GM19193 (cell line): ENCODE measurements around the gene NHS.

Experiments
- POLR2A ChIP-seq: IDR thresholded peaks from 4 replicates; pipeline ENCODE4 v1.6.1; 2011; ENCODE audit not compliant: insufficient read depth, insufficient read length; ENCODE audit errors: extremely low read depth

NHS gene

GRCh38 chrX:17750436-17750835 lies 375.4 kb downstream of the NHS start:
- no peak for TF ChIP-seq POLR2A

DNA sequence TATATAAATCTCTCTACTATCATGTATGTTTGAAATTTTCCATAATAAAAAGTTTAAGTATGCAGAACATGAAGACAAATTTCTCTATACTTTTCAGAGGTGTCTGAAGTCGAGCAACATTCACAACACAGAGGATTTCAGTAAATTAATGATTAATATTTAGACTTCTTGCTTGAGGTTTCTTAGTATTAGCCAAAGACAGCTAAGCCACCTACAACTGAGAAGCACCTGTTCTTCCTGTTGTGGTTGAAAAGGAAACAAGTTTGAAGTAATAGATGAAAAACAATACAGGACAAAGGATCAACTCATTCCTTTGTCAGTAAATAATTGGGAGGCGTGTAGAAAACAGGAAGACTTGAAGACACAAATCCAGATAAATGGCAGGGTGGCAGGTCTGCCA lies 383.4 kb downstream of the NHS start:
- TF ChIP-seq POLR2A, result no peak

GRCh38 chrX:17759990-17760389 lies 385.0 kb downstream of the NHS start:
- no peak for TF ChIP-seq POLR2A

GRCh38 chrX:17767734-17768133 lies 392.7 kb downstream of the NHS start:
- TF ChIP-seq POLR2A, result no peak

- no peak for TF ChIP-seq POLR2A
Measured at GRCh38 chrX:17768997-17769396, 394.0 kb downstream of the NHS start.

DNA sequence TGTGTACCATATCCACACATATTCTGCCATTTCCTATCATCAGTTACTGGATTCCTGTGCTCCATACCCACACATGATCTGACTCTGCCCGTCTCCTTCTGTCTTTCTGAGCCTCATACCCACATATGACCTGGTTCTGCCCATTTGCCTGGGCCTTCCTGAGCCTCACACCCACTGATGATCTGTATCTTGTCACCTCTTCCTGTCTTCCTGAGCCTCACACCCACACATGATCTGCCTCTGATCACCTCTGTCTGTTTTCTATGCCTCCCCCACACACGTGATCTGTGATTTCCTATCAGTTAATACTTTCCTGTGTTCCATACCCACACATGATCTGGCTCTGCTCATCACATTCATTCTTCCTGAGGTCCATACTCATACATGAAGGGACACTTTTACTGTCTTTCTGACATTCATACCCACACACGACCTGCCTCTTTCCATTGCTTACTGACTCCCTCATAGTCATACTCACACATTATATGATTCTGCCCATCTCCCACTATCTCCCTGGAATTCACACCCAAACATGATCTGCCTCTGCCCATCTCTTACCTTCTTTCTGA lies 394.8 kb downstream of the NHS start:
- TF ChIP-seq POLR2A, result no peak

DNA sequence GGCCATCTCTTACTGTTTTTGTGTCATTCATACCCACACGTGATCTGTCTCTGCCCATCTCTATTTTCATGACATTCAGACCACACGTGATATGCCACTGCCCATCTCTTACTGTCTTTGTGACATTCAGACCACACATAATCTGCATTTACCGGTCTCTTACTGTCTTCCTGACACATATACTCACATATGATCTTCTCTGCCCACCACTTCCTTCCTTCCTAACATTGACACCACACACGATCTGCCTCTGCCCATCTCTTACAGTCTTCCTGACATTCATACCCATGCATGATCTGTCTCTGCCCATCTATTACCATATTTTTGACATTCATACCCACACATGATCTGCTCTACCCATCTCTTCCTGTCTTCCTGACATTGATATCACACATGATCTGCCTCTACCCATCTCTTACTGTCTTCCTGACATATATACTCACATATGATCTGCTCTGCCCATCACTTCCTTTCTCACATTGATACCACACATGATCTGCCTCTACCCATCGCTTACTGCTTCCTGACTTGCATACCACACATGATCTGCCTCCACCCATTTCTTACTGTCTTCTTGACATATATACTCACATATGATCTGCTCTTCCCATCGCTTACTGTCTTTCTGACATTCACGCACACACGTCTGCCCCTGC lies 398.3 kb downstream of the NHS start:
- no peak for TF ChIP-seq POLR2A

DNA sequence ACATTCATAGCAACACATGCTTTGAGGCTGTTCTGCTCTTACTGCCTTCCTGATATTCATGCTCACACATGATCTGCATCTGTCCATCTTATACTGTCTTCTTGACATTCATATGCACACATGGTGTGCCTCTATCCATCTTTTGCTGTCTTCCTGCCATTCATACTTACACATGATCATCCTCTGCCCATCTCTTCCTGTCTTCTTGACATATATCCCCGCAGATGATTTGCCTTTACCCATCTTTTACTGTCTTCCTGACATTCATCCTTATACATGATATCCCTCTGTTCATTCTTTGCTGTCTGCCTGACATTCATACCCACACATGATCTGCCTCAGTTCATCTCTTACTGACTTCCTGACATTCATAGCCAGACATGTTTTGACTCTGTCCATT lies 399.1 kb downstream of the NHS start:
- no peak for TF ChIP-seq POLR2A

GRCh38 chrX:17778997-17779396 lies 404.0 kb downstream of the NHS start:
- no peak for TF ChIP-seq POLR2A

DNA sequence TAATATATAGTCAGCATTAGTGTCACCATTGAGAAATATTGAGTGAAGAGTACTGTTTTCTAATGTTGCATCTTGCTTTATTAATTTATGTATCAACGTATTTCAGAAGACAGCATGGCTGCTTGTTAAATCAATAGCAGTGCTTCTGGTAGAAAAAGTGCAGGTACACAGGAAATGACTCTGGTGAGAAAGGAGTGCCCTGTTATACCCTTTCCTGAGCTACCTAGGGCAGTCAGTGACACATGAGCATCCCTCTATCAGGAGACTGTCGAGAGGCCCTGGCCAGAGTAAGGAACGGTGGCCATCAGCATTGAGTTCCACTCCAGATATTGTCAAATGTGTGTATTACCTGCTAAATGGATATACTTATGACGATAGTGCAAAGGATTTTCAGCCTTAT lies 404.4 kb downstream of the NHS start:
- TF ChIP-seq POLR2A, result no peak
